Nucleus accumbens (tissue), 56 donors: ENCODE data around the gene HDLBP.
"Not testable (repeated sequence)": the region's sequence is repeated elsewhere in the genome, so short reads cannot be mapped to it uniquely, and the experiment has no call there.

Experiments used
- DNase-seq, 56 donors: peaks; one replicate each; lab custom pipeline; 2025; lab: John Stamatoyannopoulos, UW

HDLBP gene

DNA sequence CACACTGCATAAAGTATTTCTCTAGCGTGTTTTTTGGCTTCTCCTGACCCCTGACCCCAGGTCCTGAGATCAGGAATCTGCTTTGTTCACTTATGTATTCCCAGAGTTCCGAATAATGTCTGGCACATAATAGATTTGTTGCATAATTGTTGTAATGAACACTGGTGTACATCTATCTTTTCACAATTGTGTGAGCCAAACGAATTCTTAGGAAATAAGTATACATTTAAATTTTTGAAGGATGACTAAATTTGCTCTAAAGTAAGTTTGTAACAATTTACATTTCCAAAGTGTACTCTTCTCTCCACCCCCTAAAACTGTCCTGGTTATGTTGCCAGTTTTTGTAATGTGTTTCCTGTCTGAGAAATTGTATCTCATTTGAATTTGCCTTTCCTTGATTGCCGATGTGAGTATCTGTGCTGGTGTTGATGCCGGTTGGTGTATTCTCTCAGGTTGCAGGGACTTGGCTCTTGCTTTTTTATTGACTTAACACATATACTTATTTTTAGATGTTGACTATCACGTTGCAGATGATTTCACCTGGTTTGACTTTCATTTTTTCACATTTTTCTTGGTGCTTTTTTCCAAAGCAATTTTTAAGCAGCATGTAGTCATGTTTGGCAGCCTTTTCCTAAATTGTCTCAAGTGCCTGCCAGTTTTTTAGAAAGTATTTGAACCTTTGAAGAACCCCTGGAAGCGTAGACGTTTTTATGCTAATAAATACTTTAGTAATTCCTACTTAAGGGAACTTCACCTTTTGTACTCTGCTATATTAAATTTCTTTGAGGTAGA is 24.6 kb upstream of the HDLBP start:
- no peak for DNase-seq

DNA sequence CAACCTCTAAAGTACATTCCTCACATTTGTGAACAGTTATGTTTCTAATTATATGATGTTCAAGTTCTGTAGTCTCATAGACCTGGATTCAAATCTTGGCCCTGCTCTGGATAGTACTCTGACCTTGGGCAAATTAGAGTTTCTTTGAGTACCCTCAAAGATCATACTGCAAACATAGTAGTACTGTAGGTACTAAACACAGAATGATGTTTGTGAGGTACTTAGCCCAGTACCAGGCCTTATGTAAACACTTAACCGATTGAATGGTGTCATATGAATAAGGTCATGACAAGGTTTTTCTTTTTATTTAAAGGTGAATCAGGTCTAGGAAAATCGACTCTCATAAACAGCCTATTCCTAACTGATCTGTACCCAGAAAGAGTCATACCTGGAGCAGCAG is 19.3 kb upstream of the HDLBP start:
- no peak for DNase-seq

DNA sequence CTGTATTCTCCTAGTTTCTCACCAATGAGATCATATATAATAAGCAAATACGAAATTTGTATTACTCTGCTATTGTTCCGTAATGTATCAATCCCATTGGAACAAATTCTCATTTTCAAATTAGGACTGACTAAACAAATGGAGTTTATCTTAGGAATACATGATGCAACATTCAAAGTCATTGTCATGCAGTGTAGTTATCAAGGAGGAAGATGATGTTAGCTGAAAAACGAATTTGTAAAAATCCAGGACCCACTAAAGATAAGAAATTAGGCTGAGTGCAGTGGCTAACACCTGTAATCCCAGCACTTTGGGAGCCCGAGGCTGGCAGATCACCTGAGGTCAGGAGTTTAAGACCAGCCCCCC is 15.1 kb upstream of the HDLBP start:
- no peak for DNase-seq

DNA sequence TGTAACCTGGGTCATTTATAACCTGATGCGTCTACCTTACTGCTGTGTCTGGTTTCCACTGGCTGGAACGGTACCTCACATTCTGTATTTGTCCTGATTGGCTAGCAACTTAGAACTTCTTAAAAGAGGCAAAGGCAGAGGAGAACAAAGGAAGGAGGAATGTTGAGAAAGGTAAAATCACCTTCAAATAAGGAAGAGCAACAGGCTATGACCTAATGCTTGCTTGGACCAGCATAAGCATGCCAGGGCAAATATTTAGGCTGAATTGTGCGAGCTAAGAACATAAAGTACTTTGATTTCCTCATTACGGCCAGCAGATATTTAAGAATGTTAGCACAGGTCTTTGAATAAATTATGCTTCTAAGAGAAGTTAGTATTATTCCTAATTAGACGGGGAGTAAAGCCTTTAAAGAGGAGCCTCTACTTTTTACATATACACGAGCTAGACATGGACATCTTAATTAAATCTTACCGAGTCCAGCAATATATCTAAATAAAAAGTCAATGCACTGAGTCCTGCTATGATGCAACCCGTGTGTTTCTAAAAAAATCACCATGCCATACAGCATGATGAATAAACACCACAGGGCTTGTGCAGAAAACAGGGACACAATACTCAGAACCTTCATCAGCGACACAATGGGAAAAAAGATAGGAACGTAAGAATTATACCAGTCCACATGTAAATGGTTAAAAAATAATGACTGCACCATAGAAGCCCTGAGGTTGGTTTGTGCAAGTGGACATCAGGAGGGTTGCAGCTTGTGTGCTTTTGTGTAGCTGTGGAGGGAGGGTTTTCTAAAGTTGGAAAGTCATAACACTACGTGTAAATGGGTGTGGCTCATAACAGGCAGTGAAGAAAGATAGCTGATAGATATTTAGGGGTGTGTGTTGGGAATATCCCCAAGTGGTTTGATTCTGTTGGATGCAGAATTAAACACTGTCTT is 14.5 kb upstream of the HDLBP start:
- no peak for DNase-seq

DNA sequence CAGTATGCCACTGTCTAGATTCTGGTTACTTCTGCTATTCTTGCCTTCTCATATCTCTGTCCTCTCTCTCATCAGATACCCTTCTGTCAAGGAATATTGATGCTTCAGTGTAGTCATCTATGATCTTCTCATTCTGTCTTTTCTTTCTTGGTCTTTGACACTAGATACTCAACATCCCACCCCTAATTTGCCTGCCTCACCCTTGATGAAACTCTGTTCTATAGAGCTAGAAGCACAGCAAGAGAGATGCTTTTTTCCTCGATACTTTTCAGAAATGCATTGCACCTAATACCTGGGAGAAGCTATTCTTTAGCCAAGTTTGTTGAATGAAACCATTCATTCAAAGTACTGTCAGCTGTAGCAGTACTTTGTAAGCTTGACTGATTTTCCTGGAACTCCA is 9.8 kb upstream of the HDLBP start:
- DNase-seq = no peak

DNA sequence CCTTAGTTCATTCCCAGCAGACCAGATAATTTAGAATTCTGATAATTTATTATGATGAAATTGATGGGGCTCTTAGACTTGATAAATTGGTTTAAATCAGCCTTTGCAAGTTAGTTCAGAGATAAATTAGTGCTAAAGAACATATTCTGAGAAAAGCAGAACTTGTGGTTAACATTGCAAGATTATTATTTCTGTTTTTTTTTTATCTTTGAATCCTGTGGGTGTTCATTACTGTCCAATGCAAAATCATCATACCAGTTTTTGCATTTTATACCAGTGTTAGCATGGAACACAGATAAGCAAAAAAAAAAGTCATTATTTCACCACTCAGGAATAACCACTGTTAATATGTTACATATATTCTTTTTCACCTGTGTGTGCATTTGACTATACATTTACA is 9.3 kb upstream of the HDLBP start:
- DNase-seq = no peak

DNA sequence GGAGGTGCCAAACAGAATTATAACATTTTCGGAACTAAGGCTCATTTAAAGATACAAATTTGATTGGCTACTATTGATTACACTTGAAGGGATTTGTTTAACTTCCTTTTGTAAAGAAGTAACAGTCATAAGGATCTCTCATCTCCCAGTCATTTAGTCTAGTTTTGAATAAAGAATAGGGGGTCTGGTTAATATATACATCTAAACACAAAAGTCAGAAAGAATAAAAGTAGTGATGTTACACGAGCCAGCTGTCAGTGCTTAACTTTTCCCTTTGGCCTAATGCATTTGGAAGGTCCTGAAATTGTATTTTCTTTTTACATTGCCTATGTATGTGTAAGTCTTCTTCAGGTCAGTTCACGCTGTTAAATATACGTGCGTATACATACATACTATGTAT is 8.3 kb upstream of the HDLBP start:
- DNase-seq = no peak

DNA sequence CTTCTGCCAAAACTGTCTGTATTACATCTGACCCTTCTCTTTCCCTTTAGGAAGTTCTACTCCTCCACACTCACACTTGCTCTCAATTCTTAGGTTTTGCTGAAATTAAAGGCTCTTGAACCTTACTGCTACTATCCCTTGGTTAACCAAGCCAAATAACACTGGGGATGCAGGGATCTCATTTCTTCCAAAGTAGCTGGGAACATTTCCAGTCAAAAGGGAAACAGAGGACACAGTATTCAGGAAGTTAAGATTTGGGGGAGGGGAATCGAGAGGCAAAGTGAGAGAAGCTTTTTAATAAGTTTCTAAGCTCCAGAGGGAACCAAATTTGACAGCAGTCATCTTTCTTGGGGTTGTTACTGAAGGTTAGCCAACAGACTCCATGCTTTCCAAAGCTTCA is 6.4 kb upstream of the HDLBP start:
- DNase-seq = no peak

DNA sequence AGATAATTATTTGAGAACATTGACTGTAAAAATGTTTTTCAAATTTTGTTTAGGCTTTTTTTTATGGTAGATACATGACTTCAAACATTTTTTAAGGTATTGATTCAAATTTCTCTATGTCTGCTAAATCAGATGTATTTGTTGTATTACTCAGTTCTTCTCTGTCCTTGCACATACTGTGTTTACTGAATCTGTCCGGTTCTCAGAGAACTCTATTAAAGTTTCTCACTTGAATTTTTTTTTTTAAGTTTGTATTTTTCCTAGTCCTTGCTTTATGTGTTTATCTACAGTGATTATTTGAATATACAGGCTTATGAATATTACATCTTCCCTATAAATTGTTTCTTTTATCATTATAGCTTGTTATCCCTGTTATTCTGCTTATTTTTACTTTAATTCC is 5.6 kb upstream of the HDLBP start:
- DNase-seq = no peak

DNA sequence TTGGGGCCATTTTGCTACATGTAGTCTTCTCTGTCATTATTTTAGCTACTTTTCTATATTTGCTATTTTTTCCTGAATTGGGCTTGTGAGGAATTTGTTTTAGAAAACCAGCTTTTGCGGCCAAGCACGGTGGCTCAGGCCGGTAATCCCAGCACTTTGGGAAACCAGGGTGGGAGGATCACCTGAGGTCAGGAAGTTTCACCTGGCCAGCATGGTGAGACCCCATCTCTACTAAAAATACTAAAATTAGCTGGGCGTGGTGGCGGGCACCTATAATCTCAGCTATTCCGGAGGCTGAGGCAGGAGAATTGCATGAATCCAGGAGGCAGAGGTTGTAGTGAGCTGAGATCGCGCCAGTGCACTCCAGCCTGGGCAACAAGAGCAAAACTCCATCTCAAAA is 4.9 kb upstream of the HDLBP start:
- DNase-seq = no peak

DNA sequence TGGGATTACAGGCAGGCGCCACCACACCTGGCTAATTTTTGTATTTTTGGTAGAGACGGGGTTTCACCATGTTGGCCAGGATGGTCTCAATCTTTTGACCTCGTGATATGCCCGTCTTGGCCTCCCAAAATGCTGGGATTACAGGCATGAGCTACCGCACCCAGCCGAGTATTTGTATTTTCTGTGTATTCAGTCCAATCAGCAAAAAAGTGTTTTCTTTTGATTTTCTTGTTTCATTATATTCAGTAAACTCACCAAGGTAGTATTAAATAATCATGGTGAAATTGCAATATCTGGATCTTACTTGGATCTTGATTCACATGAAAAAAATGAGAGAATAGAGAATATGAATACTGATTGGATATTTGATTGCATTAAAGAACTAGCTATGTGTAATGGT is 3.4 kb upstream of the HDLBP start:
- not testable (repeated sequence) for DNase-seq

DNA sequence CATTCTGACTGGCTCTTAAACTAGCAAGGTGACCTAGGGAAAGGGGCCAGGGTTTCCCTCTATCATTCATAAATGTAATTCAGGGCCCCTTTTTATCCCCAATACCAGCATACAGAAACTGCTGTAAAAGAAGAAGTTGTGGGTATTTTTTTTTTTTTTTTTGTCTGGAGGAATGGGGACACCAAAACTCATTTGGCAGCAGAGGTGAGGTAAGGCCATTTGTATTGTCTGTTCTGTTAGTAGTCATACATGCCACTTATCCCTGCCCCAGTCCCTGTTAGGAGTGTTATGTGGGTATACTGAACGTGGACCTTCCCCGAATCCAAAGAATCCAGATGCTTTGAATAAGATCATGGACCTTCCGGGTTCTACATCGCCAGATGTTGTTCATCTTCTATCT is 1.9 kb upstream of the HDLBP start:
- DNase-seq = no peak

DNA sequence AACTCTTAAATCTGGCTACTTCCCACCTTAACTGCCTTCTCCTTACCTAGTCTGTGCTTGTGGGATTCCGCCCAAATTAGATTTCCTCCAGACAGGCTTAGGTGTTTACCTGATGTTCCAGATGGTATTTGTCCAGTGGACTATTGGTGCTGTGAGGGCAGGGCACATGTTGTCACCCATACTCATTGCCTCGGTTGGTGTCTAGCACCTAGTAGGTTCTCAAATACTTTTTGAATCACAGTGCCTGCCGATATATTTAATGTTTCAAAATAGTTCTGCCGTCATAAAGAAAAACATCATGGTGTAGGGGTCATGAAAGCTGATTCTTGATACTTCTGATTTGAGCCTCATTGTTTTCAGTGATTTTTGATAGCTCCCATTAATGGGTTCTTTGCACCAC is 1.4 kb upstream of the HDLBP start:
- DNase-seq = no peak

DNA sequence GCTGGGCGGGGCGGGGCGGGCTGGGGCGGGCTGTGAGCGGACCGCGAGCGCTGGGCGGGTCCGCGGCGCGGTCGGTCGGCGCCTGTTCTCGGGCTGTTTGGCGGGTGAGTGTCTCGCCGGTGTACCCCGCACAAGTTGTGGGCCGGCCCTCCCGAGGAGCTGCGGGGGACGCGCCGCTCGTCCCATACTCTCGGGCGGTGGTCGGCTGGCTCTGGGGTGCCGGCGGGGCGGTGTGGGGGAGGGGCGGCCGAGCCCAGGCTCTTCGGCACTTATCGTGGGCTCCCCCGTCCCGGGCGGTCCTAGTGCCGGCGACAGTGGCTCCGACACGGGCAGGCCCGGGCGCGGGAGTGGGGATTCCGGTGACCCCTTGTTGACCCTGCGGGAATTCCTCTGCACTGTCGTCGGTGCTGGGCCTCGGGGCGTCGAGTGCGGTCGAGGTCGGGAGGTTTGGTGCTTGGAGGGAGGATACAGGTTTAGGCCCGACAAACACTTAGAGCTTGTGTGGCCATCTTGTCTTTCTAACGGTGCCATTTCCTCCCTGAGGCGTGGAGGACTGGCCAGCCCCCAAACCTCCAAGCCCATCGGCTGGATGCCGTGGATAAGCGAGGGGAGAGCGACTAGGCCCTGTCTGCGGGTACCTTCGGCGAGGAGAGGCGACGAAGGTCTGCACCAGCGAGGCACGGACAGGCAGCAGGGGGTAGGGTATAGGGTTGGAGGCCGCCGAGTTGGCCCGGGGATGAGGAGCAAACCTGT is 583 bp upstream of the HDLBP start, which contains the start of gene SEPTIN2:
TSS of gene SEPTIN2 (plus strand) at position 47 of the 753 bp plus-strand sequence. CDS start 8,308 bp downstream, outside the sequence.
- DNase-seq = peak in 42 of 56 donors; percentile 43 to 95 (median 84)

DNA sequence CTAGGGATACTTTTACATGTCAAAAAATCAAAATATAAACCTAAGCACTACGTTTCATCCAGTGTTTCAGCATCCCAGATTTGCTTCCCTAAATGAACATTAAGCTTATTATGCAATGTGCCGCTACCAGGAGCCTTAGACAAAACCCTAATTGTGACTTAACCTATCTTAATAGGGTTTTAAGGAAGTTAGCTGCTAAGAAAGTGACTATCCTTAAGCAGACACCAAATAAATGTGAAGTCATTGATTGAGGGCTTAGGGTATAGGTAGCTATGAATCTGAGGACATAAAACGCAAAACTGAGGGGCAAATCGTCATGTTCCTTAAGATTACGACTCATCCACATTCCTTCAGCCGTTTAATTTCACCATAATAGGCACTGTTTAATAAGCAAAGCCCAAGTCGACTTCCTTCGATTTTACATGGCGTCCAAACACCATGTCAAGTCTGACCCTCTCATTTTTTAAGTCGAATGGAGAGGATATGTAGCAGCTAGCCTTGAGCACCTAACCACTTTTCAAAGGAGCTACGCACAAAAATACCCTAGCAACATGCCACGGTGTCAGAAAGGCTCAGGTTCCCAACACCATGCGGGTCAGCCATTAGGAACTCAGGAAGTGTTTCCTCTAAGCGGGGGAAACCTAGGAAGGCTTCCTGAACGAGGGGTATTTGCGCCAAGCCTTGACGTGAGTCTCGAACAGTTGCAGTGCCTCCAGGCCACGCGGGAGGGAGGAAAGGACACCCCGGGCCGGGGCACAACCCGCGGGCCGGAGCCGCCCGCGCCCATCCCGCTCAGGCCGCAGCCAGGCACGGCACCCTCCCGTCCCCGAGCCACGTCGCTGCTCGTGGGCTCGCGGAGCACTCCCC is 1.0 kb downstream of the HDLBP start:
- DNase-seq = peak in 1 of 56 donors; percentile 56

DNA sequence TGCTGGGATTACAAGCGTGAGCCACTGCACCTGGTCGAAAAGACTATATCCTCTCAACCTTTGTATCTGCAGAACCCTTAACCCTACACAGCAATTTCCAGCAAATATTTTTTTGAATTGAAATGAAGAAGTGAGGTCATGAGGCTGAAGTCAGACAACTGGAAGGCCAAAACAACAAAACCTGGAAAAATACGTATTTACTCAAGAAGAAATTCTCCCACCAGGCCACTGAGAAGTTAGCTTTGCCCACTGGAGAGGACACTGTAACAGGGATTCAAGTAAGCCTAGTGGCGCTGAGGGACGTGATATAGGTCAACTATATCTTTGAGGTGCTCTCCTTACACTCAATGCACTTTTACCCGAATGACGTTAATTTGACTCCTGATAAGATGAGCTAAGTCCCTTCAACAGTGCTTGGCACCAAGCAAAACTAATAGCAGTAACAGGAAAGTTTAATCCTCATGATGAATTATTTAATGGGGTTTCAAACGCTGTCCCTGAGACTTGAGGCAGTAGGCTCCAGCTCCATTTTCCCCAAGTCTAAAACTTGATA is 1.9 kb downstream of the HDLBP start:
- DNase-seq = no peak

DNA sequence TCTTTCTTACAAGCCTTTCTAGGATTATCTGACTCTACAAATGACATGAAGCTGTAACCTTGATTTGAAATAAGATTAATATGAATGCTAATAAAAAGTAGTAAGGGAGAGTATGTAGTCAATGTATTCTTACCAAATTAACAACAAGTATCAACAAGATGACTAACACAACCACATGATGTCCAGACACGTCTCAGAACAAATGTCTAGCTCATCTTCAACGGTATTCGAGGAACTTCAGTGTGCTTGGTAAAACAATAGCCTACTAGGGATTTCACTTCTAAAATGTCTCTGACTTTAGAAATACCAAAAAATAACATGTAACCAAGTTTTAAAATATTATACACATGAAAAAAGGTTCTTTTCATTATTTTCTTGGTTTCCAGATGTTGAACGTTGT is 3.4 kb downstream of the HDLBP start:
- no peak for DNase-seq

DNA sequence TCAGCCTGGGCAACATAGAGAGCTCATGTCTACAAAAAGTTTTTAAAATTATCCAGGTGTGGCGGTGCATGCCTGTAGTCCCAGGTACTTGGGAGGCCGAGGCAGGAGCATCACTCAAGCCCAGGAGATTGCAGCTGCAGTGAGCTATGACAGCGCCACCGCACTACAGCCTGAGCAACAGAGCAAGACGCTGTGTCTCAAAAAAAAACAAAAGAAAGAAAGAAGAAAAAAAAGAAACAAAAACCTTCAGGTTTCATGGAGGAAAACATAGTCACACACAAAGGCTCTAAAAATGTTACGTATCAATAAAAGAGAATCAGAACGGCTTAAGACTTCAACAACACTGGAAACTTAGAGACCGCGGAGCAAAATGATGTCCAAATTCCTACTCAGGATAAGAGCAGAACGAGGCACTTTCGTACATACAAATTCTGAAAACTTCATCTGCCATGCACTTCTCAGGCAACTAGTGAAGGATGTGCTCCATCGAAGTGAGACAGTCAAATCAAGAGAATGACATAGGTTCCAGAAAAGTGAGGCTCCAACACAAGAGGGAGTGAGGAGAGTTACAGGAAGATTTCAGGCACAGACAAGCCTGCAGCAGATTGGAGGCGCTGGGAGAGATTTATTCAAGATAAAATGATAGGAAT is 4.4 kb downstream of the HDLBP start:
- no peak for DNase-seq

DNA sequence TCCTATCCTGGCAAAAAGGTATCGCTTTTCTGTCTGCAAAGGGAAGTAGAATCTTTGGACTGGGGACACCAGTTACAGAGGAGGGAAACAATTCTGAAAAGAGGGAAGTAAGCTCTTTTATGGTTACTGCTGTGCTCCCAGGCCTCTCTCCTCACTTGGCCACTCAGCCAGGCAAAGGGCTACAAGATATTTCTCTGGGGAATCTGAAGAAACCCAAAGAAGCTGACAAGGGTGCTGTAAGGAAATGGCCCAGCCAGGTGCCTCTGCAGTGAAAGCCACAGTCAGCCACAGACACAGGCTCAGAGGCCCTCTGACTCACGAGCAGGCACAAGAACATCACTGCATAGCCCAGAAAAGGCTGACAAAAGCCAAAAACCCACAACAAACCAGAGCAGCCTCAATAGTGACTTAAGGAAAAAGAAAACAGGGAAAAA is 5.8 kb downstream of the HDLBP start:
- no peak for DNase-seq
